Hindlimb muscle (tissue), 1 donor: ENCODE data around the gene ATP11B. TPM values are rescaled to one million over a fixed set of nuclear protein-coding genes. Genes with fewer than 3 reads are reported as not detected.

Source experiments
- DNase-seq: peaks from one replicate; pipeline ENCODE4 v3.0.0-alpha.2; 2013
- polyA plus RNA-seq: library from polyadenylated mRNA; unstranded; fragments of 120-200 nt; gene quantifications from one replicate; pipeline ENCODE4 v1.2.1, GENCODE V29; 2013; ENCODE audit not compliant: insufficient read length

The ATP11B gene
- polyA plus RNA-seq, 1 donor = 39.7 TPM

- no peak for DNase-seq
Measured at GRCh38 chr3:182957226-182957625, 163.9 kb downstream of the ATP11B start.

- no peak for DNase-seq
Measured at GRCh38 chr3:182957676-182958266, 164.5 kb downstream of the ATP11B start.

DNA sequence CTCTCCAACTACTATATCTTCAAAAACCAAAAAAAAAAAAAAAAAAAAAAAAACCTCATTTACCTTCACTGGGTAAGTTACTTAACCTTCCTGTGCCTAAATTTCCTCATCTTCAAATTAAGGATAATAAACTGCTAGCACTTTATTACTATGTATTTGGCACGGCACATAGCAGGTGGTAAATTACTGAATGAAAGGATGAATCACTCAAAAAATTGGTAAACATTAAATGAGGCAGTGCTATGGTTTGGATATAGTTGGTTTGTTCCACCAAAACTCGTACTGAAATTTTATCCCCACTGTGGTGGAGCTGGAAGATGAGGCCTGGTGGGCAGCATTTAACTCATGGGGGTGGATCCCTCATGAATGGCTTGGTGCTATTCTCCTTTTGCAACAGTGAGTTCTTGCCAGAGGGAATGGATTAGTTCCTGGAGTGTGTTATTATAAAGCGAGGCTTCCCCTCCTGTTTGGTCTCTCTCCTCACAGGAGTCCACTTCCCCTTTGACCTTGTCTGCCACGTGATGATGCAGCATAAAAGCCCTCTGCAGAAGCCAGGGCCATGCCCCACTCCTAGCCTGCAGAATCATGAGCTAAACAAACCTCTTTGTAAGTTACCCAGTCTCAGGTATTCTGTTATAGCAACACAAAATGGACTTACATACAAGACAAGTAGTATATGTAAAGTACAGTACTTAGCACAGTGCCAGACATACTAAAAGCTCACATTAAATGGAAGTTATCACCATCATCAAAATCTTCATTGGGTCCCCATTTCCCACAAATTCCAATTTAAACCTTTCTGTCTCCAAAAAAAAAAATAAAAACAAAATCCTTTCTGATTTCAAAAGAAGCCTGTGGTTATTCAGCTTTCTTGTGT is 166.4 kb downstream of the ATP11B start:
- DNase-seq = no peak

DNA sequence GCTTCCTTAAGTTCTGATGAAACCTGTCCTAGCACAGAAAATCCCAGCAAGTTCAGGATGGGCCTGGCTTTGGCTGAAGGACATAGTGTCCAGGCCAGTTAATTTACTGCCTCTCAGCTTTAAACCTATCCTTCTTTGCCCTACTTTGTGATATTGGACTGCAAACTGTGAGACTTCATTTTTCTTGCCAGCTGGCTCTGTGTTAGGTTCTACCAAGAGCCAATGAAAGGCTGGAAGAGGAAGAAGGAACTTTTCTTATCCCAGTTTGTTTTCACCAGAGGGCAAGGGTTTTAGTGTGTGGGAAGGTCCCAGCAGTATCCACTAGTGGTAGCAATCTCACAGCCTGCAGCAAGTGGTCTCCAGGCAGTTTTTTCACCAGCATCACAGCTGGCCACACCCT is 168.9 kb downstream of the ATP11B start:
- no peak for DNase-seq

DNA sequence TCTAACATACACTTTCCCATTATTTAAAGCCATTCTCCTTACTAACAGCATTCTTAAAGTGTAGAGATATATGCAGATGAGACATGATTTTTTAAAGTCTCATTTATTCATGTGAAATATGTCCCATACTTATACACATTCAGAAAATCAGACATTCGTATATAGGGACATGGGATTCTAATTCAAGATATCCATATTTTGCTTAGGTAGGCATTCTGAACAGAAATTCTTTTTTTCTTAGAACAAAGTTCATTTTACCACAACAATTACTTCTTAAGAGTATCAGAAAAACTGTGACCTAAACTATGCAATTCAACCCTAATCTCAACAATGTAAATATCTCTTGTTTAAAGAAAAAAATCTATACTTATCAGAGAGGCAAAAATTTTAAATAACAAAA is 170.9 kb downstream of the ATP11B start:
- DNase-seq = no peak

GRCh38 chr3:182965861-182966366 is 172.6 kb downstream of the ATP11B start:
- no peak for DNase-seq

DNA sequence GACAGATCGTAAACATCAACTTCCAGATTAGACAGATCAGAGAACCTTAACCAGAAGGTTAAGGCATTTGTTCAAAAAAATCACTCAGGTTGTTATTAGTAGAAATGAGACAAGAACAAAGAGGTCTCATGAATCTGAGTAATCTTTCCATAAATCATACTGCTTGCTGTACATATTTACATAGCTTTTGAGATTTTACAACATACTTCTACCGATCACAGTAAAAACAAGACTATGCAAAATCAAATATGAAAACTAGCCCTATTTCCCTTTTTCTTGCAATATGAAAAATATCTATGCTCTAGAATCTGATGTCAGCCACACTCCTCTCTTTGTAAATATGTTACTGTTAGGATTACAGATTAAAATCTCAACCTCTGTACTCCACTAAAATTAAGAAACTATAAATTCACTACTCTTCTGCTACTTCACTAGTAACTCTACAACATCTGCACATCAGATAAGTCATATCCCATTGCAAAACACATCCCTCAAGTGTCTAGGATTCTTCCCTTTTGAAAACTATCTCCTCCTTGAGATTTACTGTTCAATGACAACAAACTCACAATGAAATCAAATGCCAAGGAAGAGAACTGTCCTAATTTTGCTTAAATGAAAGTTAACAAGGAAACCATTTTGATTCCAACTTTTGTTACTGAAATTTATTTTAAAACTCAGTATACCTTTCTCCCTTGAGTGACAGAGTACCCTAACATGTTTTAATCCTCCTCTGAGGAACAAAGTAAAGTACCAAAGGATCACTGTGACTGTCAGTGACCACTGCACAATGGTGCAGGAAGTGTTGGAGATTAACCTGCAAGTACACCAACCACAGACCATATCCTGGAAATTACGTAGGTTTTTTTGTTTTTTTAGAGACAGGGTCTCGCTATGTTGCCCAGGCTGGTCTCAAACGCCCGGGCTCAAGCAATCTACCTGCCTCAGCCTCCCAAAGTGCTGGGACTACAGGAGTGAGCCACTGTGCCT is 174.2 kb downstream of the ATP11B start:
- no peak for DNase-seq

- no peak for DNase-seq
Measured at GRCh38 chr3:182969277-182969676, 176.0 kb downstream of the ATP11B start.

GRCh38 chr3:182969853-182970252 is 176.5 kb downstream of the ATP11B start:
- DNase-seq = no peak

DNA sequence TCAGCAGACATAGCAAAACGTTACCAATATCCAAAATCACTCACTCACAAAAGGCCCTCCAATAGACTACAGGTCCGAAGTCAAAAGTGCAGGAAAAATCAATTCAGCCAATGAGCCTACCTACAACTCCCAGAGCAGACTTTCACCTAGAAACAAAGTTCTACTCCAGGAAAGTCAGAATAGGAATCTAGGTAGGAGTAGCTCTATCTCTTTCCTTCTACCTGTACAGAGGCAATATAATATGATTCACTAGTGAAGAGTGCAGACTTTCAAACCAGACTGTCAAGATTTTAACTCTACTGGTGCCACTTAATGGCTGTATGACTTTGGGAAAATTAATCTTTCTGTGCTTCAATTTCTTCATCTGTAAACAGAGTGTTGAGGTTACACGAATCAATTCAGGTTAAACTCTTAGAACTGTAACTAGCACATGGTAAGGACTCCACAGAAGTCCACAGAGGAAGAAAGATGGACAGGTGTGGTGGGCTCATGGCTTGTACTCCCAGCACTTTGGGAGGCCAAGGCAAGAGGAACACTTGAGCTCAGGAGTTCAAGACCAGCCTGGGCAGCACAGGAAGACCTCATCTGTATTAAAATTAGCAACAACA is 177.6 kb downstream of the ATP11B start:
- DNase-seq = no peak

Other genes starting within 250 kb of the ATP11B start
- gene DCUN1D1, start 187.0 kb downstream of the ATP11B start, polyA plus RNA-seq = 29.0 TPM